Thyroid gland (tissue), 4 donors: Measurements from ENCODE around the gene SCO2.

Experiments
- POLR2A ChIP-seq, 2 donors: fragments of 450-650 bp; IDR thresholded peaks; one replicate each; pipeline ENCODE4 v1.6.1; 2017; ENCODE audit warnings: antibody characterized with exemption in 2 of 2, mild to moderate bottlenecking in 2 of 2, moderate library complexity in 1 of 2
- TF ChIP-seq, protein P1 (sequence below), 6 experiments: fragments of 200-600 bp in 3 of 6; fragments of 450-650 bp in 3 of 6; sonication (generic) in 3 of 6; IDR thresholded peaks; one replicate each; pipeline ENCODE4 v1.5.1; 2016 to 2019; ENCODE audit warnings: antibody characterized with exemption in 6 of 6, mild to moderate bottlenecking in 2 of 6, inconsistent platforms in 1 of 6, moderate library complexity in 1 of 6

GRCh38 chr22:50481440-50482106, 43.8 kb downstream of the SCO2 start, which contains the start of gene ADM2:
- TF ChIP-seq, protein P1, sequence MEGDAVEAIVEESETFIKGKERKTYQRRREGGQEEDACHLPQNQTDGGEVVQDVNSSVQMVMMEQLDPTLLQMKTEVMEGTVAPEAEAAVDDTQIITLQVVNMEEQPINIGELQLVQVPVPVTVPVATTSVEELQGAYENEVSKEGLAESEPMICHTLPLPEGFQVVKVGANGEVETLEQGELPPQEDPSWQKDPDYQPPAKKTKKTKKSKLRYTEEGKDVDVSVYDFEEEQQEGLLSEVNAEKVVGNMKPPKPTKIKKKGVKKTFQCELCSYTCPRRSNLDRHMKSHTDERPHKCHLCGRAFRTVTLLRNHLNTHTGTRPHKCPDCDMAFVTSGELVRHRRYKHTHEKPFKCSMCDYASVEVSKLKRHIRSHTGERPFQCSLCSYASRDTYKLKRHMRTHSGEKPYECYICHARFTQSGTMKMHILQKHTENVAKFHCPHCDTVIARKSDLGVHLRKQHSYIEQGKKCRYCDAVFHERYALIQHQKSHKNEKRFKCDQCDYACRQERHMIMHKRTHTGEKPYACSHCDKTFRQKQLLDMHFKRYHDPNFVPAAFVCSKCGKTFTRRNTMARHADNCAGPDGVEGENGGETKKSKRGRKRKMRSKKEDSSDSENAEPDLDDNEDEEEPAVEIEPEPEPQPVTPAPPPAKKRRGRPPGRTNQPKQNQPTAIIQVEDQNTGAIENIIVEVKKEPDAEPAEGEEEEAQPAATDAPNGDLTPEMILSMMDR (IDR thresholded peaks at IDR 0.05): no peak
- peak in 1 of 2 donors; percentile 50 for TF ChIP-seq POLR2A (IDR thresholded peaks at IDR 0.05)
